ENCODE measurements around the gene C2CD2. TPM values are rescaled to one million over a fixed set of nuclear protein-coding genes. Genes with fewer than 3 reads are reported as not detected.
A peak's percentile ranks its signal among the peaks of the same experiment; 100 is the strongest.

C2CD2 gene
- total and polyA plus RNA-seq, 2 experiments from 2014 or later, result 4.5 to 16.2 TPM

DNA sequence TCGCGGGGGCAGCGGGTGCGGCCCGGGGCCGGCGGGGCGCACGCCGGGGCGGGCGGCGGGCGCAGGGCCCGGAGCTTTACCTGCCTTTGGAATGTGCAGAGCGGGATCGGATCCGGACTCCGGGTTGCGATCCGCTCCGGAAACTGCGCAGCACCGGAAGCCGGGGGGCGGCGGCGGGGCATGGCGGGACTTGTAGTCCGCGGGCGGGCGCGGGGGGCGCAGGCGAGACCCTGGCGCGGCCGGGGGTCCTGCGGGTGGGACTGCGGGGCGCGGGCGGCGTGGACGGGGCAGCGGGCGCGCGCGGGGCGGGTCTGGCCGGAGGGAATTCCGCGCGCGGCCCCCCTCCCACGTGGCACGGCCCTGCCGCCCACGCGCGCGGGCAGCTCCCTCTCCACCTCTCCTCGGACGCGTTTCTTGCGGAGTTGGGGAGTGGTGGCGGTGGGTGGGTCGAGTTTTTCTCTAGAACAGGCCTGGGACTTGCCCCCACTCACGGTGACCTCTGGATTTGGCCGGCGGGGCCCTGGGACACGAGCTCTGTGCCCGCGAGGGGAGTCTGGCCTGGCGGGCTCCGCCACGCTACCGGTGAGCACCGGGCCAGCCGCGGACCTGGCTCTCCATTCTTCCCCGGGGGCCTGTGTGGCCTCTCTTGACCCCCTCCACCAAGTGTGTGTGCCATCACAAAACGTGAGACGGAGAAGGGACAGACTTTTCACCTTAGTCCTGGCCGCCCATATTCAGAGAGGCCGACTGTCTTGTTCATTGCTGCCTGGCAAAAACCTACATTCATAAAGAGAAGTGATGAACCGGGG lies 74.4 kb downstream of the C2CD2 start, which contains the start of gene PRDM15:
PRDM15 (minus strand) TSS at position 155 of the 809 bp plus-strand sequence. CDS start 18,981 bp downstream, outside the sequence.
- Histone ChIP-seq H4K20me1 (replicated peaks; ENCODE audit: insufficient read depth) (peaks cover 5% of the 10 kb centered on the region), H2AFZ (peak within 1 kb of the TSS; percentile 85), H3K4me3 (peak within 1 kb of the TSS; percentile 90), H3F3A (replicated peaks; ENCODE audit: low read depth) (no peaks in the 10 kb centered on the region), H3K4me1 (ENCODE audit: insufficient read depth) (peaks cover 7% of the 10 kb centered on the region), H3K36me3 (ENCODE audit: insufficient read depth) (no peaks in the 10 kb centered on the region), H3K4me2 (peak within 1 kb of the TSS; percentile 95), H3K27ac (ENCODE audit: low read depth) (no peak within 1 kb of the TSS), H3K9me2 (ENCODE audit: insufficient read depth) (no peaks in the 10 kb centered on the region), H3K27me3 (ENCODE audit: insufficient read depth) (no peaks in the 10 kb centered on the region), H3K79me2 (replicated peaks; ENCODE audit: insufficient read depth) (peaks cover 32% of the 10 kb centered on the region)
- Mint-ChIP-seq H3K27me3 (ENCODE audit: insufficient read depth, low read depth, poor library complexity) (peaks cover 5% of the 10 kb centered on the region), H3K4me1 (peaks cover 18% of the 10 kb centered on the region), H3K36me3 (ENCODE audit: low read depth) (peaks cover 3% of the 10 kb centered on the region; the same call in 1 of the 3 replicates), H3K27ac (peak within 1 kb of the TSS; percentile 89; the same call in 1 of the 2 replicates), H3K4me3 (peak within 1 kb of the TSS; percentile 87), H3K9me3 (no peaks in the 10 kb centered on the region)
- peak; percentile 68 for ATAC-seq
- DNase-seq (ENCODE audit: low spot score), result peak; percentile 90
- TF ChIP-seq CREB1 (CRISPR knock-in tag; IDR thresholded peaks at IDR 0.05; ENCODE audit: low read depth) (no peak), STAT1 (IDR thresholded peaks at IDR 0.05; ENCODE audit: unreplicated experiment) (no peak)
- TF ChIP-seq, protein P1, sequence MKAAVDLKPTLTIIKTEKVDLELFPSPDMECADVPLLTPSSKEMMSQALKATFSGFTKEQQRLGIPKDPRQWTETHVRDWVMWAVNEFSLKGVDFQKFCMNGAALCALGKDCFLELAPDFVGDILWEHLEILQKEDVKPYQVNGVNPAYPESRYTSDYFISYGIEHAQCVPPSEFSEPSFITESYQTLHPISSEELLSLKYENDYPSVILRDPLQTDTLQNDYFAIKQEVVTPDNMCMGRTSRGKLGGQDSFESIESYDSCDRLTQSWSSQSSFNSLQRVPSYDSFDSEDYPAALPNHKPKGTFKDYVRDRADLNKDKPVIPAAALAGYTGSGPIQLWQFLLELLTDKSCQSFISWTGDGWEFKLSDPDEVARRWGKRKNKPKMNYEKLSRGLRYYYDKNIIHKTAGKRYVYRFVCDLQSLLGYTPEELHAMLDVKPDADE (IDR thresholded peaks at IDR 0.05), result 0 out of 2 replicates have a peak, but pooled peaks have one; percentile 24

DNA sequence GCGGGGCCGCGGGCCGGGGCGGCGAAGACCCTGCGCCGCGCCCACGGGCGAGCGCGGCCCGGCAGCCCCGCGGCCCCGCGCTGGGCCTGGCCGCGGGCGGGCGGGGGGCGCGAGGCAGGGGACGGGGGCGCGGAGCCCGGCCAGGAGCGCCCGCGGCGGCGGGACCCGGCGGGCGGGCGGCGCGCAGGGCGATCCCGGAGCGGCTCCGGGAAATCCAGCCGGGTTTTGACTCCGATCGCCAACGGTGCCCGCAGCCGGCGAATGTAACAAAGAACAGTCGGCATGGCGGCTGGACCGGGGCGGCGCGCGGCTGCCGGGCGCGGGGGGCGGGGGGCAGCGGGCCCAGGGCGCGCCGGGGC lies 75.0 kb downstream of the C2CD2 start:
- Histone ChIP-seq H3K4me1 (ENCODE audit: insufficient read depth) (peaks cover 7% of the 10 kb centered on the region), H3K79me2 (replicated peaks; ENCODE audit: insufficient read depth) (peaks cover 32% of the 10 kb centered on the region), H2AFZ (no peak overlapping the region), H3K27ac (ENCODE audit: low read depth) (no peak overlapping the region), H3K4me2 (no peak overlapping the region; the same call in 1 of the 2 replicates), H3K36me3 (ENCODE audit: insufficient read depth) (no peaks in the 10 kb centered on the region), H3K27me3 (ENCODE audit: insufficient read depth) (no peaks in the 10 kb centered on the region), H3K9me2 (ENCODE audit: insufficient read depth) (no peaks in the 10 kb centered on the region), H3K4me3 (peak overlapping the region; percentile 90), H4K20me1 (replicated peaks; ENCODE audit: insufficient read depth) (peaks cover 5% of the 10 kb centered on the region), H3F3A (replicated peaks; ENCODE audit: low read depth) (no peaks in the 10 kb centered on the region)
- Mint-ChIP-seq H3K27me3 (ENCODE audit: insufficient read depth, low read depth, poor library complexity) (peaks cover 5% of the 10 kb centered on the region), H3K4me1 (peaks cover 19% of the 10 kb centered on the region), H3K9me3 (no peaks in the 10 kb centered on the region), H3K36me3 (ENCODE audit: low read depth) (peaks cover 3% of the 10 kb centered on the region; the same call in 1 of the 3 replicates), H3K27ac (no peak overlapping the region), H3K4me3 (peak overlapping the region; percentile 58; the same call in 2 of the 3 replicates)
- peak; percentile 24 for ATAC-seq
- TF ChIP-seq JUNB (IDR thresholded peaks at IDR 0.05; ENCODE audit: unreplicated experiment), result no peak
- TF ChIP-seq, protein P2, sequence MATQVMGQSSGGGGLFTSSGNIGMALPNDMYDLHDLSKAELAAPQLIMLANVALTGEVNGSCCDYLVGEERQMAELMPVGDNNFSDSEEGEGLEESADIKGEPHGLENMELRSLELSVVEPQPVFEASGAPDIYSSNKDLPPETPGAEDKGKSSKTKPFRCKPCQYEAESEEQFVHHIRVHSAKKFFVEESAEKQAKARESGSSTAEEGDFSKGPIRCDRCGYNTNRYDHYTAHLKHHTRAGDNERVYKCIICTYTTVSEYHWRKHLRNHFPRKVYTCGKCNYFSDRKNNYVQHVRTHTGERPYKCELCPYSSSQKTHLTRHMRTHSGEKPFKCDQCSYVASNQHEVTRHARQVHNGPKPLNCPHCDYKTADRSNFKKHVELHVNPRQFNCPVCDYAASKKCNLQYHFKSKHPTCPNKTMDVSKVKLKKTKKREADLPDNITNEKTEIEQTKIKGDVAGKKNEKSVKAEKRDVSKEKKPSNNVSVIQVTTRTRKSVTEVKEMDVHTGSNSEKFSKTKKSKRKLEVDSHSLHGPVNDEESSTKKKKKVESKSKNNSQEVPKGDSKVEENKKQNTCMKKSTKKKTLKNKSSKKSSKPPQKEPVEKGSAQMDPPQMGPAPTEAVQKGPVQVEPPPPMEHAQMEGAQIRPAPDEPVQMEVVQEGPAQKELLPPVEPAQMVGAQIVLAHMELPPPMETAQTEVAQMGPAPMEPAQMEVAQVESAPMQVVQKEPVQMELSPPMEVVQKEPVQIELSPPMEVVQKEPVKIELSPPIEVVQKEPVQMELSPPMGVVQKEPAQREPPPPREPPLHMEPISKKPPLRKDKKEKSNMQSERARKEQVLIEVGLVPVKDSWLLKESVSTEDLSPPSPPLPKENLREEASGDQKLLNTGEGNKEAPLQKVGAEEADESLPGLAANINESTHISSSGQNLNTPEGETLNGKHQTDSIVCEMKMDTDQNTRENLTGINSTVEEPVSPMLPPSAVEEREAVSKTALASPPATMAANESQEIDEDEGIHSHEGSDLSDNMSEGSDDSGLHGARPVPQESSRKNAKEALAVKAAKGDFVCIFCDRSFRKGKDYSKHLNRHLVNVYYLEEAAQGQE (IDR thresholded peaks at IDR 0.05; ENCODE audit: unreplicated experiment), result no peak
- DNase-seq (ENCODE audit: low spot score), result peak; percentile 89
